ENCODE results near the gene F13A1. TPM values are rescaled to one million over a fixed set of nuclear protein-coding genes. Genes with fewer than 3 reads are reported as not detected.

The F13A1 gene
- total and polyA plus RNA-seq, 4 donors: 8.7 to 47.7 (median 26.5) TPM

DNA sequence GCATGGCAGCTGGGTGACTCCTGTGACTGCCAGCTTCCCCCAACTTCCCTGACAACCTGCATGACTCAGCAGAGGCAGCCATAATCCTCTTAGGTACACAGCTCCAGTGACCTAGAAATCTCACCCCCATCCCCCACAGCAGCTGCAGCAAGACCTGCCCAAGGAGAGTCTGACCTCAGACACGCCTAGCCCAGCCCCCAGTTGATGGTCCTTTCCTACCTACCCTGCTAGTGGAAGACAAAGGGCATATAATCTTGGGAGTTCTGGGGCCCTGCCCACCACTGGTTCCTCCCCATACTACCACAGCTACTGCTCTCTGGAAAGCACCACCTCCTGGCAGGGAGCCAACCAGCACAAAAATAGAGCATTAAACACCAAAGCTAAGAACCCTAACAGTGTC lies 90.2 kb downstream of the F13A1 start:
- DNase-seq (ENCODE audit: low read depth in 4 of 6, low spot score in 6 of 6): no peak
- no peaks in the 10 kb centered on the region for H3K9me3 ChIP-seq (ENCODE audit: control insufficient read depth, insufficient read depth, low read length)
- H3K27ac ChIP-seq (ENCODE audit: low read depth, low read length): no peak overlapping the region

GRCh38 chr6:6227896-6228295 lies 92.6 kb downstream of the F13A1 start:
- DNase-seq (ENCODE audit: low read depth in 4 of 6, low spot score in 6 of 6): no peak
- no peaks in the 10 kb centered on the region for H3K27me3 ChIP-seq (ENCODE audit: control insufficient read depth, insufficient read depth, low read length)
- no peak overlapping the region for H3K4me3 ChIP-seq (ENCODE audit: low read depth, low read length)
- no peaks in the 10 kb centered on the region for H3K4me1 ChIP-seq (ENCODE audit: control insufficient read depth, insufficient read depth, low read length)
- 100% methylated on average over 1 of the region's 1 CpG for WGBS (ENCODE audit: insufficient coverage)
- H3K36me3 ChIP-seq (ENCODE audit: control insufficient read depth, insufficient read depth, low read length): no peaks in the 10 kb centered on the region
- H3K9me3 ChIP-seq (ENCODE audit: control insufficient read depth, insufficient read depth, low read length): no peaks in the 10 kb centered on the region
- H3K27ac ChIP-seq (ENCODE audit: low read depth, low read length): no peak overlapping the region

More for the DNA sequence above, 90.2 kb downstream of the F13A1 start:
- no peaks in the 10 kb centered on the region for H3K36me3 ChIP-seq (ENCODE audit: control insufficient read depth, insufficient read depth, low read length)
- no peaks in the 10 kb centered on the region for H3K4me1 ChIP-seq (ENCODE audit: control insufficient read depth, insufficient read depth, low read length)
- H3K4me3 ChIP-seq (ENCODE audit: low read depth, low read length): no peak overlapping the region
- WGBS (ENCODE audit: insufficient coverage): 90% methylated on average over 1 of the region's 1 CpG
- no peaks in the 10 kb centered on the region for H3K27me3 ChIP-seq (ENCODE audit: control insufficient read depth, insufficient read depth, low read length)

- Histone ChIP-seq H3K36me3 (ENCODE audit: control insufficient read depth, insufficient read depth, low read length) (no peaks in the 10 kb centered on the region), H3K27me3 (ENCODE audit: control insufficient read depth, insufficient read depth, low read length) (no peaks in the 10 kb centered on the region), H3K4me3 (ENCODE audit: low read depth, low read length) (no peak overlapping the region), H3K9me3 (ENCODE audit: control insufficient read depth, insufficient read depth, low read length) (no peaks in the 10 kb centered on the region), H3K4me1 (ENCODE audit: control insufficient read depth, insufficient read depth, low read length) (no peaks in the 10 kb centered on the region), H3K27ac (ENCODE audit: low read depth, low read length) (no peak overlapping the region)
- DNase-seq (ENCODE audit: low read depth in 4 of 6, low spot score in 6 of 6): no peak
- no CpG with 5 or more reads among the region's 2 CpGs for WGBS (ENCODE audit: insufficient coverage)
These were observed 94.5 kb downstream of the F13A1 start for GRCh38 chr6:6225885-6226529.

DNA sequence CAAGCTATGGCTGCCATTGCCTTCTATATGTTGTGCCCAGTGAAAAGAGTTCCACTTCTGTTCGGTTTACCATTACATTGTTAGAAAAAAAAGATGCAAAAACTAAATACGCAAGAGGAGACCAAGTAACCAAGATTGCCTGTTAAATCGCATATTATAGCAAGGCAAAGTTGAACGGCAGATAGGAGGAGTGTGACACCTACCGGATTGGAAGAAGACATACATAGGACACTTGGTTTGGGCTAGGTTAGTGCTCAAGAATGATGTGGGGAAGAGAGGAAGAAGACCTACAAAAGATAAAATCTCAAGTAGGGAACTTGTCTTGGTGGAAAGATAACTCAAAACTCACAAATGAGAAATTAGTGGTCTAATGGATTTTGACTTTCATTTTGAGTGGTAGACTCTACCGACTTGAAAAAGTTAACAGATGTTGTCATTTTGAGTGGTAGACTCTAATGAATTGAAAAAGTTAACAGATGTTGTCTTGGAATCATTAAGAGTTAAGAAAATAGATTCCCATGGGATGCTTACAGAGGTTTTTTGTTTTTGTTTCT lies 95.5 kb downstream of the F13A1 start:
- DNase-seq (ENCODE audit: low read depth in 4 of 6, low spot score in 6 of 6): no peak
- H3K4me1 ChIP-seq (ENCODE audit: control insufficient read depth, insufficient read depth, low read length): no peaks in the 10 kb centered on the region
- no peak overlapping the region for H3K4me3 ChIP-seq (ENCODE audit: low read depth, low read length)
- H3K36me3 ChIP-seq (ENCODE audit: control insufficient read depth, insufficient read depth, low read length): no peaks in the 10 kb centered on the region
- no peaks in the 10 kb centered on the region for H3K27me3 ChIP-seq (ENCODE audit: control insufficient read depth, insufficient read depth, low read length)
- 96% methylated on average over 6 of the region's 6 CpGs for WGBS (ENCODE audit: insufficient coverage)
- H3K27ac ChIP-seq (ENCODE audit: low read depth, low read length): no peak overlapping the region
- H3K9me3 ChIP-seq (ENCODE audit: control insufficient read depth, insufficient read depth, low read length): no peaks in the 10 kb centered on the region

- H3K36me3 ChIP-seq (ENCODE audit: control insufficient read depth, insufficient read depth, low read length): no peaks in the 10 kb centered on the region
- WGBS (ENCODE audit: insufficient coverage): 0% methylated on average over 1 of the region's 7 CpGs
- no peak for DNase-seq (ENCODE audit: low read depth in 4 of 6, low spot score in 6 of 6)
- no peaks in the 10 kb centered on the region for H3K27me3 ChIP-seq (ENCODE audit: control insufficient read depth, insufficient read depth, low read length)
- no peak overlapping the region for H3K4me3 ChIP-seq (ENCODE audit: low read depth, low read length)
- H3K4me1 ChIP-seq (ENCODE audit: control insufficient read depth, insufficient read depth, low read length): no peaks in the 10 kb centered on the region
- no peak overlapping the region for H3K27ac ChIP-seq (ENCODE audit: low read depth, low read length)
- no peaks in the 10 kb centered on the region for H3K9me3 ChIP-seq (ENCODE audit: control insufficient read depth, insufficient read depth, low read length)
These were observed 98.5 kb downstream of the F13A1 start for GRCh38 chr6:6221787-6222535.

- DNase-seq (ENCODE audit: low read depth in 4 of 6, low spot score in 6 of 6): peak in 1 of 6 donors; percentile 61
These were observed 99.7 kb downstream of the F13A1 start for GRCh38 chr6:6220718-6221117.

DNA sequence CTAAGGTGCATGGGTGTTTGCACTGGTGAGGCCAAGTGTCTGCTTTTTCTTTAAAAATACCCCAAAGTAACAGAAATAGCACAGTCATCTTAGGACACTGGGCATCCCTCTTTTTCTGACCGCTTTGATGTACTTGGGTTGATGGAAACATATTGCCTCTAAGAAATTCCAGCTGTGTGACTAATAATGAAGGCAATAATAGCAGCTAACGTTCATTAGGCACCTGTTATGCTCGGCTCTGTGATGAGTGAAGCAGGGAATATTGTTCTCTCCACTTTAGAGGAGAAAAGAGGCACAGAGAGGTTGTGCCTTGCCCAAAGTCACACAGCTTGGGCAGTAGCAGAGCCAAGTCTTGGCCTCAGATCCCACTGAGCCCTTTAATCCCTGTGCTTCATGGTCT lies 100.7 kb downstream of the F13A1 start:
- H3K4me1 ChIP-seq (ENCODE audit: control insufficient read depth, insufficient read depth, low read length): no peaks in the 10 kb centered on the region
- H3K27ac ChIP-seq (ENCODE audit: low read depth, low read length): no peak overlapping the region
- H3K36me3 ChIP-seq (ENCODE audit: control insufficient read depth, insufficient read depth, low read length): no peaks in the 10 kb centered on the region
- DNase-seq (ENCODE audit: low read depth in 4 of 6, low spot score in 6 of 6): no peak
- no peak overlapping the region for H3K4me3 ChIP-seq (ENCODE audit: low read depth, low read length)
- WGBS (ENCODE audit: insufficient coverage): 47% methylated on average over 2 of the region's 3 CpGs
- no peaks in the 10 kb centered on the region for H3K27me3 ChIP-seq (ENCODE audit: control insufficient read depth, insufficient read depth, low read length)
- H3K9me3 ChIP-seq (ENCODE audit: control insufficient read depth, insufficient read depth, low read length): no peaks in the 10 kb centered on the region

More at GRCh38 chr6:6220718-6221117, 99.7 kb downstream of the F13A1 start:
- Histone ChIP-seq H3K4me3 (ENCODE audit: low read depth, low read length) (no peak overlapping the region), H3K36me3 (ENCODE audit: control insufficient read depth, insufficient read depth, low read length) (no peaks in the 10 kb centered on the region), H3K4me1 (ENCODE audit: control insufficient read depth, insufficient read depth, low read length) (no peaks in the 10 kb centered on the region), H3K27me3 (ENCODE audit: control insufficient read depth, insufficient read depth, low read length) (no peaks in the 10 kb centered on the region), H3K9me3 (ENCODE audit: control insufficient read depth, insufficient read depth, low read length) (no peaks in the 10 kb centered on the region), H3K27ac (ENCODE audit: low read depth, low read length) (no peak overlapping the region)
- no CpG with 5 or more reads among the region's 2 CpGs for WGBS (ENCODE audit: insufficient coverage)

GRCh38 chr6:6218759-6219085 lies 101.7 kb downstream of the F13A1 start:
- no peak for DNase-seq (ENCODE audit: low read depth in 4 of 6, low spot score in 6 of 6)
- Histone ChIP-seq H3K27me3 (ENCODE audit: control insufficient read depth, insufficient read depth, low read length) (no peaks in the 10 kb centered on the region), H3K9me3 (ENCODE audit: control insufficient read depth, insufficient read depth, low read length) (no peaks in the 10 kb centered on the region), H3K27ac (ENCODE audit: low read depth, low read length) (no peak overlapping the region), H3K4me3 (ENCODE audit: low read depth, low read length) (no peak overlapping the region), H3K36me3 (ENCODE audit: control insufficient read depth, insufficient read depth, low read length) (no peaks in the 10 kb centered on the region), H3K4me1 (ENCODE audit: control insufficient read depth, insufficient read depth, low read length) (no peaks in the 10 kb centered on the region)
- 89% methylated on average over 3 of the region's 3 CpGs for WGBS (ENCODE audit: insufficient coverage)

DNA sequence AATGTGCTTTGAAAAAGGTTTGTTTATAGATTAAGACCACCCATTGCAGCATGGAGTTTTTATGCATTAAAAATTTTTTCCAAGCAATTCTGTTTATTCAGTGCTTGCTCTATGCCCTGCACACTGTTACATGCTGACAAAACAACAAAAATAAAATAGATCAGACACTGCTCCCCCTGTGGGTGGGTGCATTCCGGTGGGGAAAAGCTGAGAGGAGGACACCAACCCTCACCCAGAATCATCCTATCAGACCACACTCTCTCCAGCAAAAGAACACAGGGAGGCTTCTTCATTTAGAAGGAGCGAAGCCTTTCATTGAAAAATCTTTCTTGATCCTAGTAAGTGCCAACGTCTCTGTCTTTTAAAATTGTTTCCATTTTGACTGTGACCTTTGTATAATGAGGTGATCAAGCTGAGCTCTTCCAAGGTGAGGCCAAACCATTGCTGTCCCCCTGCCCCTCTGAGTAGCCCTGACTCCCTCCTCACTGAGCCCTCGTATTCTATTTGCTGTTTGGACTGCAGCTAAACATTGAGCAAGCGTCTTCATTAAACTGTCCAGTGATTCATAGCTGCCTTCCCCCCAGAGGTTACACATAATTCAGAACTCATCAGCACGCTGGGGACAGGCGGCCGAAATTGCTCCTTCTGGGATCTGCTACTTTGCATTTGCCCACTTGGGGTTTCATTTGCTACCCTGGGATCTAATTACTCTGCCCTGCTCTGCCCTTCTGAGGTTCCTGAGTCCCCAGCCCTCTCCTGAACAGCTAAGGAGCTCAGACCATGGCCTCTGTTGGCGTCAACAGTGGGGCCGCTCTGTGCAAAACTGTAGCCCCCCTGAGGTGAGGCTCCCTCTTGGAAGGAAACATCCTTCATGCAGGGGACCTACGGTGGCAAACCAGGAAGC lies 102.4 kb downstream of the F13A1 start:
- Histone ChIP-seq H3K36me3 (ENCODE audit: control insufficient read depth, insufficient read depth, low read length) (no peaks in the 10 kb centered on the region), H3K27ac (ENCODE audit: low read depth, low read length) (no peak overlapping the region), H3K4me3 (ENCODE audit: low read depth, low read length) (no peak overlapping the region), H3K9me3 (ENCODE audit: control insufficient read depth, insufficient read depth, low read length) (no peaks in the 10 kb centered on the region), H3K27me3 (ENCODE audit: control insufficient read depth, insufficient read depth, low read length) (no peaks in the 10 kb centered on the region), H3K4me1 (ENCODE audit: control insufficient read depth, insufficient read depth, low read length) (no peaks in the 10 kb centered on the region)
- peak in 1 of 6 donors; percentile 22 for DNase-seq (ENCODE audit: low read depth in 4 of 6, low spot score in 6 of 6)
- 41% methylated on average over 7 of the region's 11 CpGs for WGBS (ENCODE audit: insufficient coverage)

Data from spinal cord (tissue), 10 donors.